Measurements from ENCODE around the gene PBXIP1.

Gene PBXIP1

GRCh38 chr1:154941333-154942013 is 14.4 kb downstream of the PBXIP1 start:
- H3K4me3 ChIP-seq = no peak overlapping the region
- H3K9me3 ChIP-seq (ENCODE audit: low read depth, low read length) = no peaks in the 10 kb centered on the region
- peak overlapping the region; percentile 90 for H3K27ac ChIP-seq
- H3K36me3 ChIP-seq (ENCODE audit: insufficient read depth, low read length) = no peaks in the 10 kb centered on the region
- H3K9ac ChIP-seq (ENCODE audit: insufficient read length) = no peak overlapping the region
- TF ChIP-seq FOXP2 (optimal IDR thresholded peaks at IDR 0.05; ENCODE audit: control extremely low read depth, extremely low read length, insufficient read depth) (no peak), POLR2AphosphoS5 (IDR thresholded peaks at IDR 0.05; ENCODE audit: borderline replicate concordance, low read depth, low read length) (no peak), EZH2 (IDR thresholded peaks at IDR 0.05) (no peak)
- no peak for DNase-seq (ENCODE audit: low read depth, low spot score)

DNA sequence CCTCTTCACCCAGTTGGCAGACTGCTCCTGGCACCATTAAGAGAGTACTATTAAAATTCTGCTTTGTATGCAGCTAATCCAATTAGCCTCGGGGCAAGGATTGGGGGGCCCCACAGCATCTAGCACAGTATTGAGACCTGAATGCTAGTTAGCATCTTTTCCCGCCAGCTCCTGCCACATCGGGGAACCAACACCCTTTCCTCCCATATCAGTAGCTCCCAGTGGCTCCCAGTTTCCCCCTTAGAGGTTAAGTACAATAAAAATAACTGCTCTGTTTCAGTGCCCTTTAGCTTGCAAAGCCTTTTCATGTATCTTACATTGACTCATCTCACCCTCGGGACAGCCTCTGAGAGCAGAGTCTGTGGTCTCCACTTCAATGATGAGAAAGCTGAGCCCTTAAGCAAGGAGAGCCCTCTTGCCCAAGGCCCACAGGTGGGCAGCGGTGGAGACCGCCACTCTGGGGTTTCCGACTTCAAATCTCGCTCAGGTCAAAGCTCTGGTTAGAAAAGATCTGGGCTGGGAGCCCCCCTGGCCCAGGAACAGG is 15.2 kb downstream of the PBXIP1 start:
- Histone ChIP-seq H3K9me3 (ENCODE audit: low read depth, low read length) (no peaks in the 10 kb centered on the region), H3K27ac (peak overlapping the region; percentile 90), H3K9ac (ENCODE audit: insufficient read length) (peak overlapping the region; percentile 34), H3K36me3 (ENCODE audit: insufficient read depth, low read length) (no peaks in the 10 kb centered on the region), H3K4me3 (peak overlapping the region; percentile 64)
- peak; percentile 79 for DNase-seq (ENCODE audit: low read depth, low spot score)
- peak; percentile 34; the same call in 1 of the 2 replicates for TF ChIP-seq POLR2AphosphoS5 (IDR thresholded peaks at IDR 0.05; ENCODE audit: borderline replicate concordance, low read depth, low read length)
- no peak for TF ChIP-seq EZH2 (IDR thresholded peaks at IDR 0.05)

GRCh38 chr1:154940213-154940560 is 15.7 kb downstream of the PBXIP1 start:
- TF ChIP-seq EZH2 (IDR thresholded peaks at IDR 0.05) (no peak), POLR2AphosphoS5 (IDR thresholded peaks at IDR 0.05; ENCODE audit: borderline replicate concordance, low read depth, low read length) (no peak), FOXP2 (optimal IDR thresholded peaks at IDR 0.05; ENCODE audit: control extremely low read depth, extremely low read length, insufficient read depth) (no peak)
- no peak overlapping the region for H3K9ac ChIP-seq (ENCODE audit: insufficient read length)
- H3K36me3 ChIP-seq (ENCODE audit: insufficient read depth, low read length) = no peaks in the 10 kb centered on the region
- no peak for DNase-seq (ENCODE audit: low read depth, low spot score)
- no peaks in the 10 kb centered on the region for H3K9me3 ChIP-seq (ENCODE audit: low read depth, low read length)
- H3K27ac ChIP-seq = peak overlapping the region; percentile 90
- peak overlapping the region; percentile 64 for H3K4me3 ChIP-seq

- no peaks in the 10 kb centered on the region for H3K36me3 ChIP-seq (ENCODE audit: insufficient read depth, low read length)
- H3K27ac ChIP-seq = peak overlapping the region; percentile 99; the same call in 1 of the 2 replicates
- no peak for TF ChIP-seq FOXP2 (optimal IDR thresholded peaks at IDR 0.05; ENCODE audit: control extremely low read depth, extremely low read length, insufficient read depth)
- no peak for TF ChIP-seq EZH2 (IDR thresholded peaks at IDR 0.05)
- no peak for TF ChIP-seq POLR2AphosphoS5 (IDR thresholded peaks at IDR 0.05; ENCODE audit: borderline replicate concordance, low read depth, low read length)
- no peak overlapping the region for H3K9ac ChIP-seq (ENCODE audit: insufficient read length)
- no peak overlapping the region for H3K4me3 ChIP-seq
- no peaks in the 10 kb centered on the region for H3K9me3 ChIP-seq (ENCODE audit: low read depth, low read length)
- no peak for DNase-seq (ENCODE audit: low read depth, low spot score)
Observed at GRCh38 chr1:154938604-154939399, 17.1 kb downstream of the PBXIP1 start.

DNA sequence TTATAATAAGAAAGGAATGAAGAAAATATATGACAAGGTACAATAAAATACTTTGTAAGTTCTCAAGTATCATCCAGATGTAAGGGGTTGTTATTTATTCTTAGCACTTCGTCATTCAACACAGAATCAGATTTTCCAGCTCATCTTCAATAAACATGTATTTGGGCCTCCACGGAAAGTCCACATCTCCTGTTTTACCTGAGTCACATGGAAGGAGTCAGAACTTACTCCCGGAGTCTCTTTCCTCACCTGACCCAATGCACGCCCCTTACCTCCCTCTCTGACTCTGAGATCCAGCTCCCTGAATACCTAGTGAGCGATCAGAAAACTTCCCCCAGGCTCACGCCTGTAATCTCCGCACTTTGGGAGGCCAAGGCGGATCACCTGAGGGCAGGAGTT is 17.9 kb downstream of the PBXIP1 start:
- Histone ChIP-seq H3K36me3 (ENCODE audit: insufficient read depth, low read length) (no peaks in the 10 kb centered on the region), H3K4me3 (peak overlapping the region; percentile 98), H3K9me3 (ENCODE audit: low read depth, low read length) (no peaks in the 10 kb centered on the region), H3K9ac (ENCODE audit: insufficient read length) (peak overlapping the region; percentile 99), H3K27ac (peak overlapping the region; percentile 99)
- no peak for DNase-seq (ENCODE audit: low read depth, low spot score)
- TF ChIP-seq EZH2 (IDR thresholded peaks at IDR 0.05) (no peak), FOXP2 (optimal IDR thresholded peaks at IDR 0.05; ENCODE audit: control extremely low read depth, extremely low read length, insufficient read depth) (no peak), POLR2AphosphoS5 (IDR thresholded peaks at IDR 0.05; ENCODE audit: borderline replicate concordance, low read depth, low read length) (no peak)

GRCh38 chr1:154937085-154937987 is 18.6 kb downstream of the PBXIP1 start:
- Histone ChIP-seq H3K27ac (peak overlapping the region; percentile 99), H3K9ac (ENCODE audit: insufficient read length) (peak overlapping the region; percentile 99), H3K4me3 (peak overlapping the region; percentile 98), H3K9me3 (ENCODE audit: low read depth, low read length) (no peaks in the 10 kb centered on the region), H3K36me3 (ENCODE audit: insufficient read depth, low read length) (no peaks in the 10 kb centered on the region)
- DNase-seq (ENCODE audit: low read depth, low spot score) = peak; percentile 85
- TF ChIP-seq POLR2AphosphoS5 (IDR thresholded peaks at IDR 0.05; ENCODE audit: borderline replicate concordance, low read depth, low read length) = peak; percentile 73
- TF ChIP-seq EZH2 (IDR thresholded peaks at IDR 0.05) = no peak
- no peak for TF ChIP-seq FOXP2 (optimal IDR thresholded peaks at IDR 0.05; ENCODE audit: control extremely low read depth, extremely low read length, insufficient read depth)

DNA sequence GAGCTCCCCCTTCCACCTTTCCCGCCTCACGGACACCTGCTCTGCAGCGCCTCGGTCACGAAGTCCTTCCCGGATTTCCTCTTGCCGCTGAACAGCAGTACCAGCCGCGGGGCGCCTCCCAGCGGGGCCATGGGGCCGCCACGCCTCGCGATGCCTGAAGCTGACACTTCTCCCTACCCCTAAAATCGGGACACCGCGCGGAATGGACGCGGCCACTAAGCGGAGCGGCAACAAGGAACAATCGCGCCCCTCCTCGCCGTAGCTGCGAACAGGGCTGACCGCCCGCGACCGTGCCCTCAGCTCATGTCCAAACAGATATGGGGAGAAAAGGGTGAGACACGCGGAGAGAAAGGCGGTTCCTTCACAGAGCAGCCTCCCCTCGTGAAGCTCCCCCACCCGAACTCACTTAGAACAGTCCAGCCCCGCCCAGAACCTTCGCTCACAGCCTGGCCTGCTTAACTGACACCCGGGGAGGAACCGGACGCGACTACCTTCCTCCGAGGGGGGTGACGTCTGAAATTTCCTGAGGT is 19.3 kb downstream of the PBXIP1 start, which contains the start of gene PMVK:
Gene PMVK, minus strand, starts transcription at position 165 of the 530 bp plus-strand sequence. Its CDS starts 34 bp downstream, at position 131.
- peak within 1 kb of the TSS; percentile 99 for H3K9ac ChIP-seq (ENCODE audit: insufficient read length)
- TF ChIP-seq POLR2AphosphoS5 (IDR thresholded peaks at IDR 0.05; ENCODE audit: borderline replicate concordance, low read depth, low read length) (peak; percentile 78), FOXP2 (optimal IDR thresholded peaks at IDR 0.05; ENCODE audit: control extremely low read depth, extremely low read length, insufficient read depth) (no peak)
- peak; percentile 90 for DNase-seq (ENCODE audit: low read depth, low spot score)
- H3K9me3 ChIP-seq (ENCODE audit: low read depth, low read length) = no peaks in the 10 kb centered on the region
- peak within 1 kb of the TSS; percentile 99 for H3K27ac ChIP-seq
- no peaks in the 10 kb centered on the region for H3K36me3 ChIP-seq (ENCODE audit: insufficient read depth, low read length)
- peak within 1 kb of the TSS; percentile 98 for H3K4me3 ChIP-seq
